Pulmonary artery endothelial cell (primary cell): ENCODE results near the gene E2F8. TPM values are rescaled to one million over a fixed set of nuclear protein-coding genes. Genes with fewer than 3 reads are reported as not detected.
"Not testable (repeated sequence)": the region's sequence is repeated elsewhere in the genome, so short reads cannot be mapped to it uniquely, and the experiment has no call there.

Experiments
- DNase-seq: peaks from one replicate; pipeline ENCODE4 v3.0.0-alpha.2; 2011; ENCODE audit warnings: low read depth, low spot score
- total RNA-seq: library from RNA; depleted of rRNA; stranded (reverse); fragments of >200 nt; gene quantifications from 2 replicates; pipeline ENCODE4 v1.2.3, GENCODE V29; 2014

Gene E2F8, protein sequence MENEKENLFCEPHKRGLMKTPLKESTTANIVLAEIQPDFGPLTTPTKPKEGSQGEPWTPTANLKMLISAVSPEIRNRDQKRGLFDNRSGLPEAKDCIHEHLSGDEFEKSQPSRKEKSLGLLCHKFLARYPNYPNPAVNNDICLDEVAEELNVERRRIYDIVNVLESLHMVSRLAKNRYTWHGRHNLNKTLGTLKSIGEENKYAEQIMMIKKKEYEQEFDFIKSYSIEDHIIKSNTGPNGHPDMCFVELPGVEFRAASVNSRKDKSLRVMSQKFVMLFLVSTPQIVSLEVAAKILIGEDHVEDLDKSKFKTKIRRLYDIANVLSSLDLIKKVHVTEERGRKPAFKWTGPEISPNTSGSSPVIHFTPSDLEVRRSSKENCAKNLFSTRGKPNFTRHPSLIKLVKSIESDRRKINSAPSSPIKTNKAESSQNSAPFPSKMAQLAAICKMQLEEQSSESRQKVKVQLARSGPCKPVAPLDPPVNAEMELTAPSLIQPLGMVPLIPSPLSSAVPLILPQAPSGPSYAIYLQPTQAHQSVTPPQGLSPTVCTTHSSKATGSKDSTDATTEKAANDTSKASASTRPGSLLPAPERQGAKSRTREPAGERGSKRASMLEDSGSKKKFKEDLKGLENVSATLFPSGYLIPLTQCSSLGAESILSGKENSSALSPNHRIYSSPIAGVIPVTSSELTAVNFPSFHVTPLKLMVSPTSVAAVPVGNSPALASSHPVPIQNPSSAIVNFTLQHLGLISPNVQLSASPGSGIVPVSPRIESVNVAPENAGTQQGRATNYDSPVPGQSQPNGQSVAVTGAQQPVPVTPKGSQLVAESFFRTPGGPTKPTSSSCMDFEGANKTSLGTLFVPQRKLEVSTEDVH
- 2.5 and 5.2 TPM in 2 replicates for total RNA-seq

DNA sequence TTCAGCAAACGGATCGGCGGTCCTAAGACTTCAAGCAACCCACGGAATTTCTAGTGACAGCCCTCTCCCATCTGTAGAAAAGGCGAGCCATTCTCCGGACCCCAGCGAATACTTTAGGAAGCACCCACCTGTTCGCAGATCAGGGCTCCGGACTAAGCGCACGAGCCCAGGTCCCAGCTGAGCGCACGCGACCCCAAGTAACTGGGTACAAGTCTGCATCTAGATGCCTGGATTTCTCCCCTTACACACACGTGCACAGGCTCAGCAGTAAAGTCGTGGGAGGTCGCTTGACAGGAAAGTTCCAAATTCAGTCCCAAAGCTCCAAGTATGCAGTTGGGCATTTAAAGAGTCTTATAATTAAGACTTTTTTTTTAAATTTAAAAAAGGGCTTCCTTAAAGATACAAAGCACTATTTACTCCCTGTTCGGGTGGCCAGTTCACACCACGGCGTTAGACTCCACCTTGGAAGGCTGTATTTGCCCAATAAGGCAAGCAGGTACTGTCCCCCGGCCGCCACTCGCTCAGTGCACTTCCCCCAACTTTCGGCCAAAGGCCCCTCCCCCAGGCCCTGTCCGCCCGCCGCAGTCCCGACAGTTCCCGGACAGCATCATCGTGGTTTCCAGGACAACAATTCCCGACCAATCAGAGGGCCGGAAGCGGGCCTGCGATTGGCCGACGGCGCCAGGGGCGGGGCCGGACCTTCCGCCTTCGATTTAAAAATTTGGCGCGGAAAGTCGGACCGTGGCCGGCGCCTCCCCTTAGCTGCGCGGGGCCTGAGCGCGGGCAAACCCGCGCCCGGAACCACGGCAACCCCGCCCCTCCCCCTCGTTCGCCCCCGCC, at the start of gene E2F8:
E2F8 (minus strand) TSS at position 526 of the 840 bp plus-strand sequence. CDS start 824 bp downstream, outside the sequence.
- DNase-seq: peak; percentile 71

- DNase-seq: no peak
Measured at GRCh38 chr11:19290356-19290755, 49.6 kb upstream of the E2F8 start.

GRCh38 chr11:19288256-19288655, 47.5 kb upstream of the E2F8 start:
- no peak for DNase-seq

GRCh38 chr11:19286411-19286810, 45.7 kb upstream of the E2F8 start:
- DNase-seq: no peak

DNA sequence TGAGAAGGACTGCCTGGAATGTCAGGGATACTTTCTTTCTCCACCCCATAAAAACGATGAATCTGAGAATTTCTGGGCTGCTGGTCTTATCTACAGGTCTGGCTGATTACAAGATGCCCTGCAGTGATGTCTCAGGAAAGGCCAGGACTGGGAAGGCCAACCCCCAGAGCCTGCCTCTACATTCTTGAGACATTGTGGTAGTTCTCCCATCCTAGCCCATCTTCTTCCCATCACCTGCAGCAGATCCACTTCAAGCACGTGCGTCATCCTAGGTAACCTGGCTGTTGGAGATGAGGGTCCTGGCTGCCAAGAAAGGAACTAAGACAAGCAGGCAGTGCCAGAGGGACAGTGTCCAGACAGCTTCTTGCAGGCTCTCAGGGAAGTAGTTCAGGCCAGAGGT, 44.1 kb upstream of the E2F8 start:
- no peak for DNase-seq

GRCh38 chr11:19283991-19284390, 43.2 kb upstream of the E2F8 start:
- no peak for DNase-seq

GRCh38 chr11:19281555-19281954, 40.8 kb upstream of the E2F8 start:
- no peak for DNase-seq

GRCh38 chr11:19281041-19281440, 40.3 kb upstream of the E2F8 start:
- DNase-seq: no peak

DNA sequence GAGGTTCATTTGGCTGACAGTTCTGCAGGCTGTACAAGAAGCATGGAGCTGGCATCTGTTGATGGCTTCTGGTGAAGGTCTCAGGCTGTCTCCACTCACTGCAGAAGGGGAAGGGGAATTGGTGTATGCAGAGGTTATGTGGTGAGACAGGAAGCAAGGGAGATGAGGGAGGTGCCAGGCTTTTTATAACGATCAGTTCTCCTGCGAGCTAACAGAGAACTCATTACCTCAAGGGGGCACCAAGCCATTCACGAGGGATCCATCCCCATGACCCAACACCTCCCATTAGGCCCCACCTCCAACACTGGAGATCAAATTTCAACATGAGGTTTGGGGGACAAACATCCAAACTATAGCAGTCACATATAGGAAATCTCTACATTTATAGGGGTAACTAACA, 38.7 kb upstream of the E2F8 start:
- DNase-seq: no peak

DNA sequence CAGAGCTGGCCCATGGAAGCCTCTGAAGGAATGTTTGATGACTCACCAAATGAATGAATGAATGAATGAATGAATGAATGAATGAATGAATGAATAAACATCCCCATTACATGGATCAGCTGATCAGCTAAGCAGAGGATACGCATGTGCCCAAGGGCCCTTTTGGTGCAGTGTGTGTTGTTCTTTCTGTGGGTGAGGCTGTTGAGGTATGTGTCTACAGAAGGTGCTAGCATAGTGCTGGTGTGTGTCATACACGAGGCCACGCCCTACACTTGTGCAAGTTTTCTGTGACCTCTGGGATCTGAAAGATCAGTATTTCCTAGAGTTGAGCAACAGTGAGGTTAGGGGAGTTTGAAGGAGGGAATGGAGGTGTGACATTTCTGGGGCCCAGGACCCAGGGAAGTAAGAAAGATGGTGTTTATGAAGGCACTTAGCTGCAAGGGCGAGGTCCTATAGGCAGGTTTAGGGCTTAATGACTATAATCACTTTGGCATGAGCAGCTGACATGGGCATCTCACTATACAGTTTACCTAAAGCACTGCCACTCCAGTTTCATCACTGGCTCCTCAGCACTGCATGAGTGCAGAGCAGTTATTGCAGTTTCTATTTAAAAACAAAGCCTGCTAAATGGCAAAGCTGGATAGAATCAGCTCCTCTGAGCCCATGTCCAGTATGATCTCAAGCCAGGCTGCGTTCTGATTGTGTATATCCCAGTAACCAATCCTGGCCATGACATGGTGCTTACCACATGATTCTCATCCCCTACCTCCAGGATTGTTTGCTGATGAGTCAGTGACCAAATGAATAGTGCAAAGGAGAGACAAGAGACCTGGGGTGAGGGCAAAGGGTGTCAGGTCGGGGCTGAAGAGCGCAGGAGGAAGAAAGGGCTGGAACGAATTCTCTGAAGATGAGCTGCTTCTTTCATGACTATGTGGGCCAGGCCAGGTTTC, 36.4 kb upstream of the E2F8 start:
- no peak for DNase-seq

DNA sequence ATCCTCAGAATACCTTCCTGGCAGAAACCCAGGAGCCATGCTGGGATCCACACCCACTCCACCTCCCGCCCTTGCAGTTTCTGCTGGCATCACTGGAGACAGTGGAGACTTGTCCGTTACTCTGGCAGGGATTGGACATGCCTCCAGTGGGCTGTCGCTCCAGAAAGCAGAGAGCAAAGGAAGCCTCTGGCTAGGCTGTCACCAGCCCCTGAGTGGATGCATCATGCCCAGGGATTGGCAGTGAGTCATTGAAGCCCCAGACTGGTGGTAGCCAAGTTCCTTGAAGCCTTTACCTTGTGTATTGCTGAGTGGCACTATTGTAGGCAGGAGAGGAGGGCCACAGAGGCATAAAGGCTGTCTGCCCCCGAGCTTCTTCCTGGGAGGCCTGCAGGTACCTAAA, 34.8 kb upstream of the E2F8 start:
- no peak for DNase-seq

- DNase-seq: not testable (repeated sequence)
Measured at GRCh38 chr11:19273219-19273618, 32.5 kb upstream of the E2F8 start.

DNA sequence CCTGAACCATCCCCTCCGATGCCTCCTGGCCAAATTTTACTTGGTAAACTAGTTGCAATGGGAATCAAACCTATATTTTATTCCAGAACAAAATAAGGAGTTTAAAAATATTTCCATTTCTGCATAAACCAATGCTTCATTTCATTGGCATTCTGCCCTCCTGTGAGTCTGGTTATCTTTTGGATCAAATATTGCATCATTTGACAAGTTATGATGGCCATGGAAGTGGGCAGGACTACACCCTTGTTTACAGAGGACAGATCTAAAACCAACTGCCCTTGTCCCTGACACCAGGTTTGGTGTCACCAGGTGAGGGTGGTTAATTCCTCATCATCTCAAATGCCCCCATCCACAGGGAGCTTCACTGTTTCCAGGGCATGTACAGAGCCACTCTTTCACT, 28.2 kb upstream of the E2F8 start:
- DNase-seq: no peak

DNA sequence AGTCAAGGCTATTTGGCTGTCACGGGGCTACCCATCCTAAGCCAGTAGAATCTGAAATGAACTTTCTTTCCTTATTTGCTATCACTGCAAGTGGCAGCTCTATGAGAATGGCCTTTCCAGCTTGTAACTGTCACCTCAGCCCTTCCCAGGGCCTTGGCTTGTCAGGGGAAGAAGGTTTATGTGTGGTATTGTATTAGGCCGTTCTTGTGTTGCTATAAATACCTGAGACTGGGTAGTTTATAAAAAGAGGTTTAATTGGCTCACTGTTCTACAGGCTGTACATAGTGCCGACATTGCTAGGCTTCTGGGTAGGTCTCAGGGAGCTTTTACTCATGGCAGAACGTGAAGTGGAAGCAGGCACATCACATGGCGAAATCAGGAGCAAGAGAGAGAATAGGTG, 26.8 kb upstream of the E2F8 start:
- no peak for DNase-seq

DNA sequence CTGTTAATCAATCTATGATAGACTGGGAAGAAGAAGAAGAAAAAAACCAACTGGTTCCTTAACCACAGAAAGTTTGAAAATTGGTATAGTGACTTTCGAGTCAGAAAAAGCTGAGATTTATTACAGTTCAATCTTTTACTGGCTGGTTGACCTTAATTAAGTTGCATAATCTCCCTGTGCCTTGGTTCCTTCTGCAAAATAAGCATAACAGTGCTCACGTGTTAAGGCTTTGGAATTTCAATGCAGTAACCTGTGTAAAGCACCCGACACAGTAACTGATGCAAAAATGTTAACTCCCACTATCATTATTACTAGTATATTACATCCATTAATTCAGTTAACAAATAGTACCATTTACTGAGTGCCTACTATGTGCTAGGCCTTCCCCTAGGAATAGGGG, 22.6 kb upstream of the E2F8 start:
- DNase-seq: no peak

- no peak for DNase-seq
Measured at GRCh38 chr11:19259487-19260345, 19.0 kb upstream of the E2F8 start.

DNA sequence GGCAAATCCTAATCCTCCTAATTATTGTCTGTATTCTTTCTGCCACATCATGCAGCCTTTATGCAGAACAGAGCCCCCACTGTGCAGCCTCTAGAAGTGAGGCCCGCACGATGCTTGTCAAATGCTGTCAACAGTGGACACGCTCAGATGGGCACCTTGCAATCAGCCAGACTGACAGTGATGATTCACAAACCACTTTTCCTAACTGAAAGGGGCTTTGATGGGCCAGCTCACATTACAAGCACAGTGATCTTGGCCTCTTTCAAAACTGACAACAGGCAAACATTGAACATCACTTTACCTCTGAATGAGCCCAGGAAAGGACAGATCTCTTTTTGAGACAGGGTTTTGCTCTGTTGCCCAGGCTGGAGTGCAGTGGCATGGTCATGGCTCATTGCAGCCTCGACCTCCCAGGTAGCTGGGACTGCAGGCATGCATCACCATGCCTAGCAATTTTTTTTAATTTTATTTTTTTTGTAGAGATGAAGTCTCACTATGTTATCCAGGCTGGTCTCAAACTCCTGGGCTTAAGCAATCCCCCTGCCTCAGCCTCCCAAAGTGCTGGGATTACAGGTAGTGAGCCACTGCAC, 18.0 kb upstream of the E2F8 start:
- no peak for DNase-seq

DNA sequence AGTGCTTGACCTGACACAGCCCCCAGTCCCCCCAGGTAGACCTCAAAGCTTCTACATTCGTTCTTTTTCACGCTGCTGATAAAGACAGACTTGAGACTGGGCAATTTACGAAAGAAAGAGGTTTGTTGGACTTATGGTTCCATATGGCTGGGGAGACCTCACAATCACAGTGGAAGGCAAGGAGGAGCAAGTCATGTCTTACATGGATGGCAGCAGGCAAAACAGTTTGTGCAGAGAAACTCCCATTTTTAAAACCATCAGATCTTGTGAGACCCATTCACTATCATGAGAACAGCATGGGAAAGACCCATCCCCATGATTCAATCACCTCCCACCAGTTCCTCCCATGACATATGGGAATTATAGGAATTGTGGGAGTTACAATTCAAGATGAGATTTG, 13.7 kb upstream of the E2F8 start:
- not testable (repeated sequence) for DNase-seq

DNA sequence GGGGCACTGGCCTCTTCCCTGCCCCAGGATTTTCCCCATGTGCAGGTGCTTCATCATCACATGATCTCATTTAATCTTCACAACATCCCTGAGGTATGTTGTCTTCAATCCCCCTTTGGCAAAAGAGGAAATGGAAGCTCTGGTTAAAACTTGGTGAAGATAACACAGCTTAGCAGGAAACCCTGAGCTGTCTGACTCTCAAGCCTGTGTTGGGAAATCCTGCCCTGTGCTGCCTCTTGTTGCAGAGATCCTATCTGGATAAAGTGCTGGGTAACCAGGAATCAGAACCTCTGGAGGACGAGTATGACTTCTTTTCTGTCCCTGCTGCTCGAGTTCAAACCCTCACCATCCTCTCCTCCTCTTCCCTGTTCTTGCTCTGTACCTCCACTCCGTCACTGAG, 13.1 kb upstream of the E2F8 start:
- DNase-seq: no peak
